ENCODE measurements around the gene RPS6KA2. TPM values are rescaled to one million over a fixed set of nuclear protein-coding genes. Genes with fewer than 3 reads are reported as not detected.

The RPS6KA2 gene
- total RNA-seq, 4 donors from 2014 or later = 11.8 to 66.0 (median 19.2) TPM

GRCh38 chr6:166472636-166473035 lies 154.4 kb downstream of the RPS6KA2 start:
- TF ChIP-seq POLR2A (IDR thresholded peaks at IDR 0.05) = no peak
- TF ChIP-seq, protein P1, sequence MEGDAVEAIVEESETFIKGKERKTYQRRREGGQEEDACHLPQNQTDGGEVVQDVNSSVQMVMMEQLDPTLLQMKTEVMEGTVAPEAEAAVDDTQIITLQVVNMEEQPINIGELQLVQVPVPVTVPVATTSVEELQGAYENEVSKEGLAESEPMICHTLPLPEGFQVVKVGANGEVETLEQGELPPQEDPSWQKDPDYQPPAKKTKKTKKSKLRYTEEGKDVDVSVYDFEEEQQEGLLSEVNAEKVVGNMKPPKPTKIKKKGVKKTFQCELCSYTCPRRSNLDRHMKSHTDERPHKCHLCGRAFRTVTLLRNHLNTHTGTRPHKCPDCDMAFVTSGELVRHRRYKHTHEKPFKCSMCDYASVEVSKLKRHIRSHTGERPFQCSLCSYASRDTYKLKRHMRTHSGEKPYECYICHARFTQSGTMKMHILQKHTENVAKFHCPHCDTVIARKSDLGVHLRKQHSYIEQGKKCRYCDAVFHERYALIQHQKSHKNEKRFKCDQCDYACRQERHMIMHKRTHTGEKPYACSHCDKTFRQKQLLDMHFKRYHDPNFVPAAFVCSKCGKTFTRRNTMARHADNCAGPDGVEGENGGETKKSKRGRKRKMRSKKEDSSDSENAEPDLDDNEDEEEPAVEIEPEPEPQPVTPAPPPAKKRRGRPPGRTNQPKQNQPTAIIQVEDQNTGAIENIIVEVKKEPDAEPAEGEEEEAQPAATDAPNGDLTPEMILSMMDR (IDR thresholded peaks at IDR 0.05) = no peak
- Histone ChIP-seq H3K36me3 (peaks cover 0 to 40% (median 0%) of the 10 kb centered on the region in 3 donors), H3K4me1 (peaks cover 0 to 41% (median 0%) of the 10 kb centered on the region in 3 donors), H3K27me3 (peaks cover 0 to 33% (median 0%) of the 10 kb centered on the region in 4 donors), H3K27ac (no peak overlapping the region), H3K4me3 (no peak overlapping the region), H3K9me3 (no peaks in the 10 kb centered on the region)
- intact Hi-C loops (cut with DNase I) = no loop called here
- no peak for DNase-seq
- WGBS, 2 donors = 87 to 92% methylated on average over 12 of the region's 12 CpGs

GRCh38 chr6:166471797-166472260 lies 155.2 kb downstream of the RPS6KA2 start:
- DNase-seq = no peak

DNA sequence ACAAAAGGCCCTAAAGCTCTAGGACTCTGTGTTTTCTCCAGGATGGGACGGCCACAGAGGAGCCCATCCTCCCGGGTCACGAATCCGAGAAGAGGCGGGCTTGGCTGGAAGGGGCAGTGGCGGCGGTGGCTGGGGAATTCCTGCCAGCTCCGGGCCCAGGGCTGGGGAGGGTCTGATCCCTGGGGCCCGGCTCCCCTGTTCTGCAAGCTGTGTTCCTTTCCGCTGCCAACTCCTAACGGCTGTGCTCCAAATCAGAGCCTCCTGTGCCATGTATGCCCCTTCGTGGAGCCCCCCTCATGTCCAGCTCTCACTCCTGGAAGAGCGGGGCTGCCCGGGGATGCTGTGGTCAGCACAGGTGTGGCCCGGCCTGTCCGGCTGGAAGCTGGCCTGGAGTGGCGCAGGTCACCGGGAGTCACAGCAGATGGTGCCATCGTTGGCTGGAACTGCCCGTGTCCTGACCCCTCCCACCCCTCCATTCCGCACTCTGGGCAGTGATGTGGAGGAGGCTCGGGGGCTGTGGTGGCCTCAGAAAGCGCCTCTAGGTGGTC lies 156.1 kb downstream of the RPS6KA2 start:
- Histone ChIP-seq H3K36me3 (peaks cover 0 to 45% (median 0%) of the 10 kb centered on the region in 3 donors), H3K4me3 (no peak overlapping the region), H3K4me1 (peaks cover 0 to 50% (median 3%) of the 10 kb centered on the region in 3 donors), H3K27me3 (peaks cover 0 to 33% (median 0%) of the 10 kb centered on the region in 4 donors), H3K27ac (no peak overlapping the region), H3K9me3 (no peaks in the 10 kb centered on the region)
- intact Hi-C loops (cut with DNase I) = no loop called here
- 68 to 79% methylated on average over 7 to 8 of the region's 23 CpGs for WGBS, 2 donors
- DNase-seq = no peak
- TF ChIP-seq POLR2A (IDR thresholded peaks at IDR 0.05) = no peak
- TF ChIP-seq, protein P1 (IDR thresholded peaks at IDR 0.05) = no peak

More at GRCh38 chr6:166471797-166472260, 155.2 kb downstream of the RPS6KA2 start:
- Histone ChIP-seq H3K27me3 (peaks cover 0 to 33% (median 0%) of the 10 kb centered on the region in 4 donors), H3K27ac (no peak overlapping the region), H3K4me3 (no peak overlapping the region), H3K9me3 (no peaks in the 10 kb centered on the region), H3K36me3 (peaks cover 0 to 45% (median 0%) of the 10 kb centered on the region in 3 donors), H3K4me1 (peaks cover 0 to 41% (median 0%) of the 10 kb centered on the region in 3 donors)
- WGBS, 2 donors = 66 to 83% methylated on average over 5 to 10 of the region's 10 CpGs
- no peak for TF ChIP-seq POLR2A (IDR thresholded peaks at IDR 0.05)
- TF ChIP-seq, protein P1 (IDR thresholded peaks at IDR 0.05) = no peak
- intact Hi-C loops (cut with DNase I) = no loop called here

DNA sequence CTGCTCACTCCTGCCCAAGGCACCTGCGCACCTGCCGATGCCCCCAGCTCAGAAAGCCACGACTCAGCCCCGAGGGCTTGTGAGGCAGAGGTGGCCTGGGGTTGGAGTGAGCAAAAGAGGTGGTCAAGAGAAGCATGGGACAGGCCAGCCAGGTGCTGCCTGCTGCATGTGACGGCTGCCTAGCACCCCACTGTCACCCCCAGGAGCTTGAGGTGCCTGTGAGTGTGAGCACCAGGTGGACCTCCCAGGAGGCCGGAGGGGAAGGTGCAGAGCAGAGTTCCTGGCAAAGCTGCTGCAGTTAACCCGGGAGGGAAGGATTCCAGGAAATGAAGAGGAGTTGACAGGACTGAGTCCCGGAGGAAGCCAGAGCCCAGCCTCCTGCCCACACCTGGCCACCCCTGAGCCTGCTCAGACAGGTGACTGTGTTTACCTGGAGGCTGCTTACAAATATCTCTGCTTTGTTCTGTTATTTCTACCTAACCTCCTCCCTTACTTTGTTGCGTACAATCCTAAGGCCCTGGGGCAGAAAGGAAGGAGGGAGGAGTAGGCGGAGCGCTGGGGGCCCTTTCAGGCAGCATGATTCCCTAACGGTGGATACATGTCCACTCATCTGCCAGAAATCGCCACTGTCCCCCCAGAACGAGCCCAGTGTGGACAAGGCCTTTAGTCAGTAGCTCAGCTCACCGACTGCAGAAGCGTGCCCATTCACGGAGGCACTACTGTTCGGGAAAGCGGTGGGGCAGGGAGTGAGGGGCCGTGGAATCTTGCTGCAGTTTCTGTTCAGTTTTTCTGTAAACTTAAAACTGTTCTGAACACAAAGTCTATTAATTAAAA lies 156.8 kb downstream of the RPS6KA2 start:
- no peak for DNase-seq

More for the DNA sequence above, 156.8 kb downstream of the RPS6KA2 start:
- Histone ChIP-seq H3K4me3 (no peak overlapping the region), H3K36me3 (peaks cover 0 to 45% (median 0%) of the 10 kb centered on the region in 3 donors), H3K4me1 (peaks cover 0 to 54% (median 3%) of the 10 kb centered on the region in 3 donors), H3K9me3 (no peaks in the 10 kb centered on the region), H3K27me3 (peaks cover 0 to 31% (median 0%) of the 10 kb centered on the region in 4 donors), H3K27ac (no peak overlapping the region)
- TF ChIP-seq, protein P1 (IDR thresholded peaks at IDR 0.05) = no peak
- no peak for TF ChIP-seq POLR2A (IDR thresholded peaks at IDR 0.05)
- intact Hi-C loops (cut with DNase I) = no loop called here
- WGBS, 2 donors = 36 to 68% methylated on average over 12 to 18 of the region's 20 CpGs
